ENCODE results near the gene ACE2.
A peak's percentile ranks its signal among the peaks of the same experiment; 100 is the strongest.
"Not testable (repeated sequence)": the region's sequence is repeated elsewhere in the genome, so short reads cannot be mapped to it uniquely, and the experiment has no call there.

ACE2 gene

GRCh38 chrX:15600745-15601144, at the start of gene ACE2:
Gene ACE2, minus strand, starts transcription at chrX:15600960. Its CDS starts 49 bp downstream, at chrX:15600911.
- Histone ChIP-seq H3K27me3 (ENCODE audit: insufficient read depth, insufficient read length) (no peaks in the 10 kb centered on the region), H3K36me3 (ENCODE audit: insufficient read depth, insufficient read length, low read length) (no peaks in the 10 kb centered on the region)
- DNase-seq (ENCODE audit: low read depth, low spot score): no peak

GRCh38 chrX:15647510-15647909, 46.8 kb upstream of the ACE2 start:
- not testable (repeated sequence) for DNase-seq (ENCODE audit: low read depth, low spot score); H3K27me3 ChIP-seq (ENCODE audit: insufficient read depth, insufficient read length); H3K4me1 ChIP-seq (ENCODE audit: insufficient read depth, insufficient read length); H3K4me3 ChIP-seq (ENCODE audit: insufficient read length, low read depth); H3K36me3 ChIP-seq (ENCODE audit: insufficient read depth, insufficient read length, low read length); H3K9ac ChIP-seq (ENCODE audit: insufficient read length, low read depth); H3K9me3 ChIP-seq (ENCODE audit: insufficient read depth, low read length)

More at GRCh38 chrX:15600745-15601144, at the start of gene ACE2:
- TF ChIP-seq SUZ12 (IDR thresholded peaks at IDR 0.05; ENCODE audit: extremely low read depth, insufficient read depth, insufficient read length) (no peak), YY1 (IDR thresholded peaks at IDR 0.05; ENCODE audit: insufficient read depth, insufficient read length) (no peak), ZNF274 (IDR thresholded peaks at IDR 0.05; ENCODE audit: low read depth, low read length) (no peak)
- no peaks in the 10 kb centered on the region for H3K9me3 ChIP-seq (ENCODE audit: insufficient read depth, low read length)
- H3K4me1 ChIP-seq (ENCODE audit: insufficient read depth, insufficient read length): no peaks in the 10 kb centered on the region
- H3K4me3 ChIP-seq (ENCODE audit: insufficient read length, low read depth): no peak within 1 kb of the TSS
- H3K9ac ChIP-seq (ENCODE audit: insufficient read length, low read depth): no peak within 1 kb of the TSS

- DNase-seq (ENCODE audit: low read depth, low spot score): no peak
- Histone ChIP-seq H3K36me3 (ENCODE audit: insufficient read depth, insufficient read length, low read length) (no peaks in the 10 kb centered on the region), H3K4me1 (ENCODE audit: insufficient read depth, insufficient read length) (no peaks in the 10 kb centered on the region), H3K9ac (ENCODE audit: insufficient read length, low read depth) (no peak overlapping the region), H3K9me3 (ENCODE audit: insufficient read depth, low read length) (peaks cover 4% of the 10 kb centered on the region; the same call in 1 of the 2 replicates), H3K4me3 (ENCODE audit: insufficient read length, low read depth) (no peak overlapping the region), H3K27me3 (ENCODE audit: insufficient read depth, insufficient read length) (no peaks in the 10 kb centered on the region)
- TF ChIP-seq SUZ12 (IDR thresholded peaks at IDR 0.05; ENCODE audit: extremely low read depth, insufficient read depth, insufficient read length) (no peak), YY1 (IDR thresholded peaks at IDR 0.05; ENCODE audit: insufficient read depth, insufficient read length) (no peak), ZNF274 (IDR thresholded peaks at IDR 0.05; ENCODE audit: low read depth, low read length) (no peak)
Measured at GRCh38 chrX:15646543-15646942, 45.8 kb upstream of the ACE2 start.

- no peak overlapping the region for H3K4me3 ChIP-seq (ENCODE audit: insufficient read length, low read depth)
- peaks cover 4% of the 10 kb centered on the region; the same call in 1 of the 2 replicates for H3K9me3 ChIP-seq (ENCODE audit: insufficient read depth, low read length)
- TF ChIP-seq SUZ12 (IDR thresholded peaks at IDR 0.05; ENCODE audit: extremely low read depth, insufficient read depth, insufficient read length): no peak
- TF ChIP-seq YY1 (IDR thresholded peaks at IDR 0.05; ENCODE audit: insufficient read depth, insufficient read length): no peak
- no peak for TF ChIP-seq ZNF274 (IDR thresholded peaks at IDR 0.05; ENCODE audit: low read depth, low read length)
- H3K36me3 ChIP-seq (ENCODE audit: insufficient read depth, insufficient read length, low read length): no peaks in the 10 kb centered on the region
- no peaks in the 10 kb centered on the region for H3K4me1 ChIP-seq (ENCODE audit: insufficient read depth, insufficient read length)
- no peaks in the 10 kb centered on the region for H3K27me3 ChIP-seq (ENCODE audit: insufficient read depth, insufficient read length)
- no peak for DNase-seq (ENCODE audit: low read depth, low spot score)
- H3K9ac ChIP-seq (ENCODE audit: insufficient read length, low read depth): no peak overlapping the region
Measured at GRCh38 chrX:15646031-15646430, 45.3 kb upstream of the ACE2 start.

- Histone ChIP-seq H3K27me3 (ENCODE audit: insufficient read depth, insufficient read length) (no peaks in the 10 kb centered on the region), H3K9ac (ENCODE audit: insufficient read length, low read depth) (no peak overlapping the region), H3K4me3 (ENCODE audit: insufficient read length, low read depth) (no peak overlapping the region), H3K9me3 (ENCODE audit: insufficient read depth, low read length) (peaks cover 4% of the 10 kb centered on the region; the same call in 1 of the 2 replicates), H3K4me1 (ENCODE audit: insufficient read depth, insufficient read length) (no peaks in the 10 kb centered on the region), H3K36me3 (ENCODE audit: insufficient read depth, insufficient read length, low read length) (no peaks in the 10 kb centered on the region)
- TF ChIP-seq YY1 (IDR thresholded peaks at IDR 0.05; ENCODE audit: insufficient read depth, insufficient read length) (no peak), SUZ12 (IDR thresholded peaks at IDR 0.05; ENCODE audit: extremely low read depth, insufficient read depth, insufficient read length) (no peak), ZNF274 (IDR thresholded peaks at IDR 0.05; ENCODE audit: low read depth, low read length) (no peak)
- DNase-seq (ENCODE audit: low read depth, low spot score): peak; percentile 2
Measured at GRCh38 chrX:15645266-15645665, 44.5 kb upstream of the ACE2 start.

GRCh38 chrX:15644560-15644872, 43.8 kb upstream of the ACE2 start:
- Histone ChIP-seq H3K36me3 (ENCODE audit: insufficient read depth, insufficient read length, low read length) (no peaks in the 10 kb centered on the region), H3K9ac (ENCODE audit: insufficient read length, low read depth) (no peak overlapping the region), H3K4me1 (ENCODE audit: insufficient read depth, insufficient read length) (no peaks in the 10 kb centered on the region), H3K27me3 (ENCODE audit: insufficient read depth, insufficient read length) (no peaks in the 10 kb centered on the region), H3K4me3 (ENCODE audit: insufficient read length, low read depth) (no peak overlapping the region), H3K9me3 (ENCODE audit: insufficient read depth, low read length) (peaks cover 4% of the 10 kb centered on the region; the same call in 1 of the 2 replicates)
- TF ChIP-seq YY1 (IDR thresholded peaks at IDR 0.05; ENCODE audit: insufficient read depth, insufficient read length): no peak
- no peak for TF ChIP-seq ZNF274 (IDR thresholded peaks at IDR 0.05; ENCODE audit: low read depth, low read length)
- TF ChIP-seq SUZ12 (IDR thresholded peaks at IDR 0.05; ENCODE audit: extremely low read depth, insufficient read depth, insufficient read length): no peak
- DNase-seq (ENCODE audit: low read depth, low spot score): no peak

GRCh38 chrX:15643786-15644559, 43.2 kb upstream of the ACE2 start:
- H3K9ac ChIP-seq (ENCODE audit: insufficient read length, low read depth): no peak overlapping the region
- no peak overlapping the region for H3K4me3 ChIP-seq (ENCODE audit: insufficient read length, low read depth)
- no peaks in the 10 kb centered on the region for H3K27me3 ChIP-seq (ENCODE audit: insufficient read depth, insufficient read length)
- no peak for TF ChIP-seq ZNF274 (IDR thresholded peaks at IDR 0.05; ENCODE audit: low read depth, low read length)
- no peak for TF ChIP-seq SUZ12 (IDR thresholded peaks at IDR 0.05; ENCODE audit: extremely low read depth, insufficient read depth, insufficient read length)
- no peak for TF ChIP-seq YY1 (IDR thresholded peaks at IDR 0.05; ENCODE audit: insufficient read depth, insufficient read length)
- peaks cover 4% of the 10 kb centered on the region; the same call in 1 of the 2 replicates for H3K9me3 ChIP-seq (ENCODE audit: insufficient read depth, low read length)
- no peak for DNase-seq (ENCODE audit: low read depth, low spot score)
- H3K4me1 ChIP-seq (ENCODE audit: insufficient read depth, insufficient read length): no peaks in the 10 kb centered on the region
- H3K36me3 ChIP-seq (ENCODE audit: insufficient read depth, insufficient read length, low read length): no peaks in the 10 kb centered on the region

Data from NT2/D1 (cell line).